Measurements from ENCODE around the gene CHD5. TPM values are rescaled to one million over a fixed set of nuclear protein-coding genes. Genes with fewer than 3 reads are reported as not detected.
A peak's percentile ranks its signal among the peaks of the same experiment; 100 is the strongest.
"Not testable (repeated sequence)": the region's sequence is repeated elsewhere in the genome, so short reads cannot be mapped to it uniquely, and the experiment has no call there.

CHD5 gene
- polyA plus RNA-seq, 3 donors, result 0.30 to 0.78 (median 0.41) TPM

DNA sequence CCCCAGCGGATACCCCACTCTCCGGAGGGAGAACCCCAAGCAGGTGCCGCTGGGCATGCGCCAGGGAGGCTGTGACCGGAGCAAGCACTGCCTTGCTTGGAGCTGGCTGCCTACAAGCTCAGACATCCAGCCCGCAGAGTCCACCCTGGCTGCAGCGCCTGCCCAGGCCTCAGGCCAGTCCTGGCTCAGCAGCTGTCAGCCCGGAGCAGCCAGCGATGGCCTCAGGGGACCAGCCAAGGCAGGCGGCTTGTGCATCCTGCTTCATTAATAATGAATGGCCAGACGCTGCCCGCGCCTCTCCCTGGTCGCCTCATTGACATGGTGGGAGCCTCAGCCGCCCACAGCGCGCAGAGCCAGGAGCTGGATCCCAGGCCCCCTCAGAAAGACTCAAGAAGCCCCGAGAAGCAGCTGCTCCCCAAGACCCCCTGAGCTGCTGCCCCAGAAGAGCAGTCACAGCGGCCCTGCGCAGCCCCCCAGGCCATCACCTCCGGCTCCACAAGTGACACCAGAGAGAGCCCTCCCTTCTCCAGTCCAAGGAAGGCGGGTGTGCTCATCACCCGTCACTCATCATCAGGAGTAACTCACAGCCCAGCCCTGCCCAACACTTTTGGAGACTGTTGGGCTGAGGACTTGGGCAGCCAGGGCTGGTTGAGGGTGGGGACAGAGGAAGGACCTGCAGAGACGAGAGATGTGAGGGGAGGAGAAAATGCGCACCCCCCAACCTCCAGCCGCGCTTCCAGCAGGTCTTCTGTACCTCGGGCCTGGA is 114.8 kb downstream of the CHD5 start:
- no peak for DNase-seq

DNA sequence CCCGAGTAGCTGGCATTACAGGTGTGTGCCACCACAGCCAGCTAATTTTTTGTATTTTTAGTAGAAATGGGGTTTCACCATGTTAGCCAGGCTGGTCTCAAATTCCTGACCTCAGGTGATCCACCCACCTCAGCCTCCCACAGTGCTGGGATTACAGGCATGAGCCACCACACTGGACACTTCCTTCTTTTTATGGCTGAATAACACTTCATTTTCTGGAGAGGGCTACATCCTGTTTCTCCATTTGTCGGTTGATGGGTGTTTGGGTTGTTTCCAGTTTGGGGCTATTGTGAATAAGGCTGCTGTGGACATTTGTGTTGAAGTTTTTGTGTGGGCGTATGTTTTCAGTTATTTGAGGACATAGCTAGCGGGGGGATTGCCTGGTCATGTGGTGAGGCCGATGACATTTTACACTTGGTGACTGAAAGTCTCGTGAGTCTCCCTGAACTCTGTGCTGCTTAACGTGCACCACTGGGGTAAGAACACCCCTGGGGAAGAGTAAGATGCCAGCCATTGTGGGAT is 116.5 kb downstream of the CHD5 start:
- not testable (repeated sequence) for DNase-seq

DNA sequence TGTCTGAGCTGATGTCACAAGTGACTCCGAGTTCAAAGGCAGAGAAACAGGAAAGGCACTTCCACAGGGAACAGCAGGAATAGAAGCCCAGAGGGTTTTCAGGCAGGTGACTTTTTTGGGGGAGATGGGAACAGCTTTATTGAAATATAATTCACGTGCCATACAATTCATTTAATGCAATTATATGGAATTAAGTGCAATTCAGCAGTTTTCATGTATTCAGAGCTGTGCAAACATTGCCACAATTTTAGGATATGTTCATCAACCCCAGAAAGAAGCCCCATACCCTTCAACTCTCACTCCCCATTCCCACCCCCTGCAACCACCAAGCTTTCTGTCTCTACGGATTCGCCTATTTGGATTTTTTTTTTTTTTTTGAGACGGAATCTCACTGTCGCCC is 117.5 kb downstream of the CHD5 start:
- no peak for DNase-seq

DNA sequence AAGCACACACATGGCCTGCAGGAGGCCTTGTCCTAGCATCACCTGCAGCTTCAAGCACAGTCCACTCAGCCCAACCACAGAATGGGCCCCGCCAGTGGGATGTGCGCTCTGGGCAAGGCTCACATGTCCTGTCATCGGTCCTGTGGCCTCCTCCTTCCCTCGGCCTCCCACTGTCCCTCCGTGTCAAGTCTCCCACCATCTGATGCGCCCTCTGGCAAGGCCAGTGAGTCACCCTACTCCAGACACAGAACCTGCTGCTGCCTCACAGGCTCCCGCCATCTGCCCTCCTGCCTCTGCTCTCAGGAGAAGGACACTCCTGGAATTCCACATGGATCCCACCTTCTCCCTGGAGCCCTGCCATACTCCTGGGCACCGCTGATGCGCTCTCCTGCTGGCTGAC is 120.3 kb downstream of the CHD5 start:
- no peak for DNase-seq

DNA sequence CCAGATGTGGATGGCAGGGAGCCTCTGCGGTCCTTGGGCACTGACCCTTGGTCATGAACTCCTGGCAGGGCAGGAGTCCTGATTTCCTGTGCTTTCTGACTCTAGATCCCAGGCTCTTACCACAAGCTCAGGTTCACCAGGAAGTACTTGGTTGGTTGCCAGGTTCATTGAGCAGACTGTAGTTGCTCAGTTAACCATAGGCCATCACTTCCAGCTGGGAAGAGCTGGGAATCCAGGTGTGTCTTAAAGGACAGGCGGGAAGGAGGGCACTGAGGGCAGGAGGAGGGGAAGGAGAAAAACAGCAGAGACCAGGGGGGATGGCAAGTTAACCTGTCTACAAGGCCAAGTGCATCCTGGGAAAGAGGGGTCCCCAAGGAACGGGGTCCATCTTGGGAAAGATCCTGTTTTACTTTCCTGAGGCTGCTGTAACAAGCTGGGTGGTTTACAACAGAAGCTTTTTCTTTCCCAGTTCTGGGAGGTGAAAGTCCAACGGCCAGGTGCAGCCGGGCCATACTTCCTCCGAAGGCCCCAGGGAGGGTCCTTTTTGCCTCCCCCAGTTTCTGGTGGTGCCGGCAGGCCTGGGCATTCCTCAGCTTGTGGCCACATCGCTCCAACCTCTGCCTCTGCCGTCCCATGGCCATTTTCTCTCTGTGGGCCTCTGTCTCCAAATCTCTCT is 122.8 kb downstream of the CHD5 start:
- no peak for DNase-seq

DNA sequence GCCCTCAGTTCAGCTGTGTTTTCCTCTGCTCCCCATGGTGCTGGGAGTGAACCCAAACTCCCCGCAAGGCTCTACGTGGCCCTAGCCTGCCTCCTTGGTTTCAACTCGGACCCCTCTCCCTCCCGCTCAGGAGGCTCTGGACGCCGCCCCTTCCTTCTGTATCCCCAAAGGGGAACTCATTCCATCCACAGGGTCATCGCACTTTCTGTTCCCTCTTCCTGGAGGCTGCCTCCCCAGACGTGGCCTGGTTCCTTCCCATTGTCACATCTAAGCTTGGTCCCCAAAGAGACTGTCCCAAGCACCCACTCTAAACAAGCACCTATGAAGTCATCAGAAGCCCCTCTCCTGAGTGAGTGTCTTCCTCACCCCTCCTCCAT is 123.6 kb downstream of the CHD5 start:
- no peak for DNase-seq

DNA sequence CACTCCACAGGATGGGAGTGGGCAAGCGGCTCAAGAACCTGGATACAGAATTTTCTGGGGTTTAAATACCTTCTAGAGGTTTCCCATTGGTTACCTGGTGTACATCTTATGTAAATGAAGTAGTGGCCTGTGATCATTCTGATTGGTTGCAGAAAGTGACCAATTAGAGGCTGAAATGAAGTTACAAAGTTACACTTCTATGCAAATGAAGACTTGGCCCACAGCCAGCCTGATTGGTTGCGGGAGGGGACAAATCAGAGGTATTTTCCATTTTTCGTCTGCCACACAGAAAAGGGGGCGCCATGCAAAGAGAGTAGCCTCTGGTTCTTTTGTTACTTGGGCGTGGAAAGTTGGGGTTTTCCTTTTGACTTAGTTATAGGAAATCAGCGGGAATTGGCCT is 125.5 kb downstream of the CHD5 start:
- DNase-seq, result no peak

DNA sequence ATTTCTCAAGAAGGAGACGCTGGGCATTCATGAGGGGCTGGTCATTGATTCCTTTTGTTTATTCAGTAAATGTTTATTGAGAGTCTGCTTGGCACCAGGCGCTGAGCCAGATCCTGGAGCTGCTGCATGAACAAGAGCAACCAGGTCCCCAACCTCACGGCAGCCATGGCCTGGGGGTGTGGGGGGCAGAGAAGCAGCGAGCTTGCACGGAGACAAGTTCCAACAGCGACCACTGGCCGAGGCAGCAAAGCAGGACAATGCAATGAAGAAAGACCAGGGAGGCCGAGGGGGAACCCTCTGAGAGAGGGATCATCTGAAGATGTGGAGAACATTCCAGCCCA is 126.9 kb downstream of the CHD5 start:
- no peak for DNase-seq

DNA sequence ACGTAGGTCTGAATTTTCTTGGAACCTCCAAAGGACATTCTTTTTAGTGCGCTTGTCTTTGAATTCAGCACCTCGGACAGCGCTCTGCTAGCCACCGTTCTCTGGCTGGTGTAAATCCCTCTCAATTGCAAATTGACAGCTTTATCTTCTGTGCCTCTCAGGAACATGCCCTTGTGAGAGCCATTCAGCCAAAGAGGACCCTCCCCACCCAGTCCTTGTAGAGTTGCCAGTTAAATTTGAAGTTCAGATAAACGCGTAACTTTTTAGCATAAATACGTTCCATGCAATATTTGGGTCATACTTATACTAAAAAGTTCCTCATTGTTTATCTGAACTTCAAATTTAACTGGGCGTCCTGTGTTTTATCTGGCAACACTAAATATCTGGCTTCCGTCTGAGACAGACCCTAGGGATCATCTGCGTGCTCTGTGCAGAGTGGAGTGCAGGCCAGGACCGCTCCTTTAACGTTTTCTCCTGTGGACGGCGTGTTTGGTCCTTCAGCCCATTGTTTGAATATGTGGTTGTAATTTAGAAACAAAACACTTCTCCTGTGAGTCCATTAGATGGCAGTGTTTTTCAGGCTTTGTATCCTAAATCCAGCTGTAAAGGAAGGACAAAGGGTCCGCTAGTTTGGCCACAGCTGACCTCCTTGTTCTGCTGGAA is 127.4 kb downstream of the CHD5 start:
- peak; percentile 85 for DNase-seq

Other genes with a start within 250 kb of the CHD5 start
- gene NPHP4, start 187.9 kb downstream of the CHD5 start, polyA plus RNA-seq (ENCODE audit: insufficient read length in 3 of 3), result 10 to 100 TPM; 12.9 to 17.6 (median 14.4) TPM
- 1 to 10 TPM; 3.1 to 5.3 (median 4.1) TPM for gene KCNAB2, start 134.4 kb downstream of the CHD5 start, polyA plus RNA-seq (ENCODE audit: insufficient read length in 3 of 3)
- gene RPL22, start 19.3 kb upstream of the CHD5 start, polyA plus RNA-seq (ENCODE audit: insufficient read length in 3 of 3), result 100 to 1,000 TPM; 506 to 557 (median 512) TPM
- 10 to 100 TPM; 19.5 to 40.4 (median 39.7) TPM for gene RNF207, start 25.8 kb upstream of the CHD5 start, polyA plus RNA-seq (ENCODE audit: insufficient read length in 3 of 3)
- 10 to 100 TPM; 55.5 to 63.4 (median 58.7) TPM for gene ICMT, start 55.6 kb upstream of the CHD5 start, polyA plus RNA-seq (ENCODE audit: insufficient read length in 3 of 3)
- not detected for gene HES3, start 63.9 kb upstream of the CHD5 start, polyA plus RNA-seq (ENCODE audit: insufficient read length in 3 of 3)
- gene GPR153, start 80.8 kb upstream of the CHD5 start, polyA plus RNA-seq (ENCODE audit: insufficient read length in 3 of 3), result 1 to 10 TPM; 6.7 to 9.4 (median 7.0) TPM
- 10 to 100 TPM; 32.8 to 39.4 (median 36.8) TPM for gene ACOT7, start 213.4 kb upstream of the CHD5 start, polyA plus RNA-seq (ENCODE audit: insufficient read length in 3 of 3)
- under 1 TPM; 0.33 to 0.46 (median 0.40) TPM for gene HES2, start 239.6 kb upstream of the CHD5 start, polyA plus RNA-seq (ENCODE audit: insufficient read length in 3 of 3)
- 10 to 100 TPM; 19.6 to 21.5 (median 21.5) TPM for gene ESPN, start 244.5 kb upstream of the CHD5 start, polyA plus RNA-seq (ENCODE audit: insufficient read length in 3 of 3)